ENCODE measurements around the gene IVD. TPM values are rescaled to one million over a fixed set of nuclear protein-coding genes. Genes with fewer than 3 reads are reported as not detected.

The IVD gene
- total RNA-seq, 1 donor from 2014 or later = 44.3 TPM

DNA sequence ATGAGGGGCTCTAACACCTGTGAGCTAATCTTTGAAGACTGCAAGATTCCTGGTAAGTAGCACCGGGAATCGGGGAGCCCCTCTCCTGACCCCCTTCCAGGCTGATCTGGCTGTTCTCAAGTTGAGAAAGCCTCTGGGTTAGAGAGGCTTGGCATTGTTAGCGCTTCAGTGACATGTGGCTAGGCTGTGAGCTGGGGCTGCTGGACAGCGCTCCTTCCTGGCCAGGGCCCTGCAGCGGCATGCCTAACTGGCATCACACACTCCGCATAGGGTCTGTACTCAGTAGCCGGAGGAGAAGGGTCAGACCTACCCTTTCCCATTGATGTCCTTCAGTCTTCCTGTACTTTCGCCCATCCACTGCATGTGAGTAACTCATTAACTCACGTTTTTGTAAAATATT lies 7.4 kb downstream of the IVD start:
- H3K9me3 Mint-ChIP-seq (ENCODE audit: unreplicated experiment) = peaks cover 2% of the 10 kb centered on the region
- H3K4me3 Mint-ChIP-seq (ENCODE audit: unreplicated experiment) = no peak overlapping the region
- no peaks in the 10 kb centered on the region for H3K27me3 Mint-ChIP-seq (ENCODE audit: unreplicated experiment)
- no peaks in the 10 kb centered on the region for H3K36me3 Mint-ChIP-seq (ENCODE audit: unreplicated experiment)
- DNase-seq = no peak
- no peaks in the 10 kb centered on the region for H3K4me1 Mint-ChIP-seq (ENCODE audit: low read depth, unreplicated experiment)
- no peak overlapping the region for H3K27ac Mint-ChIP-seq (ENCODE audit: unreplicated experiment)
- TF ChIP-seq, protein P1, sequence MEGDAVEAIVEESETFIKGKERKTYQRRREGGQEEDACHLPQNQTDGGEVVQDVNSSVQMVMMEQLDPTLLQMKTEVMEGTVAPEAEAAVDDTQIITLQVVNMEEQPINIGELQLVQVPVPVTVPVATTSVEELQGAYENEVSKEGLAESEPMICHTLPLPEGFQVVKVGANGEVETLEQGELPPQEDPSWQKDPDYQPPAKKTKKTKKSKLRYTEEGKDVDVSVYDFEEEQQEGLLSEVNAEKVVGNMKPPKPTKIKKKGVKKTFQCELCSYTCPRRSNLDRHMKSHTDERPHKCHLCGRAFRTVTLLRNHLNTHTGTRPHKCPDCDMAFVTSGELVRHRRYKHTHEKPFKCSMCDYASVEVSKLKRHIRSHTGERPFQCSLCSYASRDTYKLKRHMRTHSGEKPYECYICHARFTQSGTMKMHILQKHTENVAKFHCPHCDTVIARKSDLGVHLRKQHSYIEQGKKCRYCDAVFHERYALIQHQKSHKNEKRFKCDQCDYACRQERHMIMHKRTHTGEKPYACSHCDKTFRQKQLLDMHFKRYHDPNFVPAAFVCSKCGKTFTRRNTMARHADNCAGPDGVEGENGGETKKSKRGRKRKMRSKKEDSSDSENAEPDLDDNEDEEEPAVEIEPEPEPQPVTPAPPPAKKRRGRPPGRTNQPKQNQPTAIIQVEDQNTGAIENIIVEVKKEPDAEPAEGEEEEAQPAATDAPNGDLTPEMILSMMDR (IDR thresholded peaks at IDR 0.05; ENCODE audit: partially characterized antibody, unreplicated experiment) = no peak

DNA sequence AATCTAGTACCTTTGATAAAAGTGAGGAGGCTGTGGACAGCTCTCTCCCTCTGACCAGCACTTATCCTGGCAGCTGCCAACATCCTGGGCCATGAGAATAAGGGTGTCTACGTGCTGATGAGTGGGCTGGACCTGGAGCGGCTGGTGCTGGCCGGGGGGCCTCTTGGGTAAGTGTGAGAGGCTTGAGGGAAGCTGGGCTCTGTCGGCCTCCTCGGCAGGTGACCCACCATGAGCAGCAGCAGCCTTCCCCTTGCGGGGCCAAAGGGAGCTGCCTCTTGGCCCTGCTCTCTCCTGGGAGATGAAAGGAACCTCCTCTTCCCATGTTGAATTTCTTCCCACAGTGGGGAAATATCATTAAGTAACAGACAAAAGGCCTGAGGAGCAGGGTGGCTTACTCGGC lies 9.2 kb downstream of the IVD start:
- no peak for DNase-seq

DNA sequence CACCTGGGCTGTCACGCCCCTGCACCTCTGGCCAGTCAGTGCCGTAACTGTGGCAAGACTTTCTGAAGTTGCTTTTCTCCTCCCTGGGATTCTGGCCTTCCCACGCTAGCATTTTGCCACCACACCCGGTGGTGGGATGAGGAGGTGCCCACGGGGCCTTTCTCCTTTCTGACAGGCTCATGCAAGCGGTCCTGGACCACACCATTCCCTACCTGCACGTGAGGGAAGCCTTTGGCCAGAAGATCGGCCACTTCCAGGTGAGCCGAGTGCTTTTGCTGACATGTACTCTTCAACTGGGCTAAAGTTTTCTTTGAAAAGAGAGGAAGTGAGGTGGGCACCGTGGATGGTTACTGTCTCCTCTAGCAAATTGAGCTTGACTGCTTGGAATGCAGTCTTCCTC lies 9.6 kb downstream of the IVD start:
- TF ChIP-seq, protein P1 (IDR thresholded peaks at IDR 0.05; ENCODE audit: partially characterized antibody, unreplicated experiment) = no peak
- Mint-ChIP-seq H3K4me1 (ENCODE audit: low read depth, unreplicated experiment) (no peaks in the 10 kb centered on the region), H3K4me3 (ENCODE audit: unreplicated experiment) (no peak overlapping the region), H3K27me3 (ENCODE audit: unreplicated experiment) (no peaks in the 10 kb centered on the region), H3K27ac (ENCODE audit: unreplicated experiment) (no peak overlapping the region), H3K36me3 (ENCODE audit: unreplicated experiment) (no peaks in the 10 kb centered on the region), H3K9me3 (ENCODE audit: unreplicated experiment) (peaks cover 2% of the 10 kb centered on the region)
- DNase-seq = no peak

More for the DNA sequence above, 9.2 kb downstream of the IVD start:
- H3K27me3 Mint-ChIP-seq (ENCODE audit: unreplicated experiment) = no peaks in the 10 kb centered on the region
- peaks cover 2% of the 10 kb centered on the region for H3K9me3 Mint-ChIP-seq (ENCODE audit: unreplicated experiment)
- H3K4me1 Mint-ChIP-seq (ENCODE audit: low read depth, unreplicated experiment) = no peaks in the 10 kb centered on the region
- no peak overlapping the region for H3K4me3 Mint-ChIP-seq (ENCODE audit: unreplicated experiment)
- no peaks in the 10 kb centered on the region for H3K36me3 Mint-ChIP-seq (ENCODE audit: unreplicated experiment)
- H3K27ac Mint-ChIP-seq (ENCODE audit: unreplicated experiment) = no peak overlapping the region
- TF ChIP-seq, protein P1 (IDR thresholded peaks at IDR 0.05; ENCODE audit: partially characterized antibody, unreplicated experiment) = no peak

DNA sequence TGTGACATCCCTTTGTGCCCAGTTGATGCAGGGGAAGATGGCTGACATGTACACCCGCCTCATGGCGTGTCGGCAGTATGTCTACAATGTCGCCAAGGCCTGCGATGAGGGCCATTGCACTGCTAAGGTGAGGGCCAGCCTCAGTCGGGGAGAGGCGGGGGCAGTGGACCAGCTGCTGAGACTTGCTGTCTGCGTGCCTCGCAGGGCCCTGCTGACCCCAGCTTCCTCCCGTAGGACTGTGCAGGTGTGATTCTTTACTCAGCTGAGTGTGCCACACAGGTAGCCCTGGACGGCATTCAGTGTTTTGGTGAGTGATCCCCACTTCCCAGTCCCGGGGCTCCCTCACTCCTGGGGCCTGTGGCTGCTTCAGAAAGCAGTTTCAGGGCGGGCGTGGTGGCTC lies 10.5 kb downstream of the IVD start:
- no peaks in the 10 kb centered on the region for H3K4me1 Mint-ChIP-seq (ENCODE audit: low read depth, unreplicated experiment)
- H3K27me3 Mint-ChIP-seq (ENCODE audit: unreplicated experiment) = no peaks in the 10 kb centered on the region
- no peaks in the 10 kb centered on the region for H3K36me3 Mint-ChIP-seq (ENCODE audit: unreplicated experiment)
- peaks cover 2% of the 10 kb centered on the region for H3K9me3 Mint-ChIP-seq (ENCODE audit: unreplicated experiment)
- no peak overlapping the region for H3K27ac Mint-ChIP-seq (ENCODE audit: unreplicated experiment)
- no peak overlapping the region for H3K4me3 Mint-ChIP-seq (ENCODE audit: unreplicated experiment)
- TF ChIP-seq, protein P1 (IDR thresholded peaks at IDR 0.05; ENCODE audit: partially characterized antibody, unreplicated experiment) = no peak
- DNase-seq = no peak

DNA sequence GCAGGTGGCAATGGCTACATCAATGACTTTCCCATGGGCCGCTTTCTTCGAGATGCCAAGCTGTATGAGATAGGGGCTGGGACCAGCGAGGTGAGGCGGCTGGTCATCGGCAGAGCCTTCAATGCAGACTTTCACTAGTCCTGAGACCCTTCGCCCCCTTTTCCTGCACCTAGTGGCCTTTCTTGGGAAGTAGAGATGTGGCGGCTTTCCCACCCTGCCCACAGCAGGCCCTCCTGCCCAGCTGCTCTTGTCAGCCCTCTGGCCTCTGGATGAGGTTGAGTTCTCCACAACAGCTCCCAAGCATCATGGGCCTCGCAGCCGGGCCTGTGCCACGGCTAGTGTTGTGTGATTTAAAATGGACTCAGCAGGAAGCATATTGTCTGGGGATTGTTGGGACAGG lies 12.5 kb downstream of the IVD start:
- no peak overlapping the region for H3K27ac Mint-ChIP-seq (ENCODE audit: unreplicated experiment)
- no peaks in the 10 kb centered on the region for H3K27me3 Mint-ChIP-seq (ENCODE audit: unreplicated experiment)
- H3K4me3 Mint-ChIP-seq (ENCODE audit: unreplicated experiment) = no peak overlapping the region
- H3K4me1 Mint-ChIP-seq (ENCODE audit: low read depth, unreplicated experiment) = peaks cover 4% of the 10 kb centered on the region
- H3K36me3 Mint-ChIP-seq (ENCODE audit: unreplicated experiment) = no peaks in the 10 kb centered on the region
- TF ChIP-seq, protein P1 (IDR thresholded peaks at IDR 0.05; ENCODE audit: partially characterized antibody, unreplicated experiment) = no peak
- no peaks in the 10 kb centered on the region for H3K9me3 Mint-ChIP-seq (ENCODE audit: unreplicated experiment)
- DNase-seq = no peak
